HG02870 (cell line): ENCODE results near the gene FADS2.

ENCODE experiments used
- ATAC-seq: cut with Tn5 transposase; IDR thresholded peaks from one replicate; pipeline ENCODE4 v1.9.1; 2021; ENCODE audit warnings: mild to moderate bottlenecking, moderate library complexity; ENCODE audit not compliant: unreplicated experiment

Gene FADS2

DNA sequence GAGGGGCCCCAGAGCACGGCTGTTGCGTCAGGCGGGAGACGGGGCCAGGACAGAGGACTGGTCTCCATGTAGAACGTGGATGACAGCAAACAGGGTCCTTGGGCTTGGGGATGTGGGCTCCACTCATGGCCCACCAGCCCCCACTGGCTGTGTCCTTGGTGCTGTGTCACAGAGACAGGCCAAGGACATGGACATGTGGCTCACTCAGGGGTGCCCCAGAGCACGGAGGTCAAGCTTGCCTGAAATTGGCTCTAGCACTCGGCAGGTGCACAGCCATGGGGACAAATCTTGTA, 14.4 kb downstream of the FADS2 start:
- ATAC-seq = no peak

GRCh38 chr11:61844909-61845565, 16.9 kb downstream of the FADS2 start:
- ATAC-seq = no peak

GRCh38 chr11:61846362-61847020, 18.4 kb downstream of the FADS2 start:
- ATAC-seq = no peak

- no peak for ATAC-seq
Measured at GRCh38 chr11:61847914-61848581, 19.9 kb downstream of the FADS2 start.

DNA sequence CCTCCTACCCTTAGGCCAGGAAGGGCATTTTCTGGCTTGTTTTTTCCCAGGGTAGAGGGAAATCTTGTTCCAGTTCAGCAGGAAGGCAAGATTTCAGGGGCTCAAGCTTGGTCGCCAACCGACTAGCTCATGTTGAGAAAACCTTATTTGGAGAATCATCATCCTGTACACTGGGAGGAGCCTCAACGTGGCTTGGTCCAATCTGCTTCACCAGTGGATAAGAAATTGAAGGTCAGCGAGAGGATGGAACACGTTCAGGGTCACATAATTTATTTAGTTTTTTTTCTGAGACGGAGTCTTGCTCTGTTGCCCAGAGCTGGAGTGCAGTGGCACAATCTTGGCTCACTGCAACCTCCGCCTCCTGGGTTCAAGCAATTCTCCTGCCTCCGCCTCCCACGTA, 20.5 kb downstream of the FADS2 start:
- ATAC-seq = no peak

DNA sequence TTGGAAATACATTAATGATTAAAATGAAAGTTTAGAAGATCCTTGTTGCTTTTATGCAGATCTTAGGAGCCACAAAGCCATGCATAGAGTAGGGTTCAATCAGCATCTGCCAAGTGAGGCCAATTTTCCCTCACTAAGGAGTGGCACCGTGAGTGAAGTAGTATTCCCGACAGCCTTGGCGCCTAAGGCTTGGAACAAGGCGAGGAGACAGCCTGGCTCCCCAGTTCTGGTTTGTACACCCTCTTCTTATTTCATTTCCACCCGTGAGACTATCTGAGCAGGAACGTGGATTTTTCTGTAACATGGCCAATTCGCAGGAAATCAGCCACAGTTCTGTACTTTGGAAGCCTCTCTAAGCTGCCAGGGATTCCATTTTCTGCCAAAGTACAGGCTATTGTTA, 22.6 kb downstream of the FADS2 start:
- no peak for ATAC-seq

DNA sequence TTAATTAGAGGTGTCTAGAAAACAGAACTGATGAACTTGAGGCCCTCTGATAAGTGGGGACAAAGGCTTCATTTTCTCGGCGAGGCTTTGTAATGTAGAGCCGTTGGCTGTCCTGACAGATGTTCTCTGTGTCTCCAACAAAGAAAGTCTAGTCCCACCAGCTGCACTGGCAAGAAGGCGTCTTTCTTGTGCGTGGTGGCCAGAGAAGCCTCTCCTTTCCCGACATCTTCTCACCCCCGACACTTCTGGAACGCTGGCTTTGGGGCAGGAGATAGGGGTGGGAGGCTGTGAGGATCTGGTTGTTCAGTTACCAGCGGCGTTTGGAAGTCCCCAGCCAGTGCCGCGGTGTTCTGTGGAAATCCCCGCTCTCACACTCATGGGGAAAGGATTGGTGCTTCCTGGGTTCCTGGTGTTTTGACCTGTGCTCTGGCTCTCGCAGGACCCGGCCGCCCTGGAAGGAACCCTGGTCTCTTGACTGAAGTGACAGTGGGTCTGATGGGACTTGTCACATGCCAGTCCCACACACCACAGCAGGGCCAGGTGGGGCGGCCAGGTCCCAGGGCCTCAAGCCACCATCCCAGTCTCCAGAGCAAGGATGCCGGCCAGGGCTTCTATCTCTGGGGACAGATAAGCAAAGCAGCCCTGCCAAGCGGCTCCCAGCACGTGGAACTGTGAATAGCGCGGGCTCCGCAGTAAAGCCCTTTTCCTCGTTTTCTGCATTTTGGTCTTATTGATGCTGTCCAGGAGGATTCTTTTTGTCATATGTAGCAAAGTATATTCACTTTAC, 23.2 kb downstream of the FADS2 start:
- ATAC-seq = no peak

DNA sequence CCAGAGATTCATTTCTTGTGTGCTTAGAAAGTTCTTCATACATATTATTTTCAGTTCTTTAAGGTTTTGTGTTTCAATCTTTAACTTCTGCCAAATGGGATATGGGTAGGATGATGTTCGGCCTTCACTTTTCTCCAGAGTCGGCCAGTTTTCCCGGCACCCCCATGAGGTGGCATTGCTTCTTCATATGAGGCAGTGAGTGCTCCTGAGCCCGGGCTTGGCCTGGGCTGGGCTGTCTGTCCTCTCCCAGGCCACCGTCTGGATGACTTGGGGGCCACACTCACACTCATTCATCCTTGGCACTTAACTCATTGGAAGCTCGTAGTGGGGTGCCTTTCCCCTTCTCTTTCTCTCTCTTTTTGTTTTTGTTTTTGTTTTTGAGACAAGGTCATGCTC, 23.8 kb downstream of the FADS2 start:
- ATAC-seq = no peak

DNA sequence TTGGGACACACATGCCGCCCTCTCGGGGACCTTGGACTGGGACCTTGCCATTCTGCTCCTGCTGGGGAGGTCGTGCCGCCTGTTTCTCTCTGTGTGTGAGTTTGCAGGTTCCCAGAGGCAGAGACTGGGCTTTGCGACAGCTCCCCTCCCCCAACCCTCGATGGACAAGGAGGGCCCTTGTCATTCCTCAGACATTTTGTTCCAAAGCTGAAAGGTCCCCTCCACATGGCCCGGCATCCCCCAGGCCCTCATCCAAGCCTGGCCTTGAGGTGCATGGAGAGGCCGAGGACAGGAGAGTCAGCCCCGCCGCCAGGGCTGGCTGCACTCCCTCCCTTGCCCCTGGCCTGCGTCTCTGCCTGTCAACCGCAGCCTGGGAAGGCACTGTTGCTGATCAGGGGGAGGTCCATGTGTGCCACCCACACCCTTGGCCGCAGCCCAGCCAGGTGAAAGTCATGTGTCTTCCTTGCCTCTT, 25.6 kb downstream of the FADS2 start:
- no peak for ATAC-seq

- ATAC-seq = no peak
Measured at GRCh38 chr11:61854206-61854895, 26.3 kb downstream of the FADS2 start.

DNA sequence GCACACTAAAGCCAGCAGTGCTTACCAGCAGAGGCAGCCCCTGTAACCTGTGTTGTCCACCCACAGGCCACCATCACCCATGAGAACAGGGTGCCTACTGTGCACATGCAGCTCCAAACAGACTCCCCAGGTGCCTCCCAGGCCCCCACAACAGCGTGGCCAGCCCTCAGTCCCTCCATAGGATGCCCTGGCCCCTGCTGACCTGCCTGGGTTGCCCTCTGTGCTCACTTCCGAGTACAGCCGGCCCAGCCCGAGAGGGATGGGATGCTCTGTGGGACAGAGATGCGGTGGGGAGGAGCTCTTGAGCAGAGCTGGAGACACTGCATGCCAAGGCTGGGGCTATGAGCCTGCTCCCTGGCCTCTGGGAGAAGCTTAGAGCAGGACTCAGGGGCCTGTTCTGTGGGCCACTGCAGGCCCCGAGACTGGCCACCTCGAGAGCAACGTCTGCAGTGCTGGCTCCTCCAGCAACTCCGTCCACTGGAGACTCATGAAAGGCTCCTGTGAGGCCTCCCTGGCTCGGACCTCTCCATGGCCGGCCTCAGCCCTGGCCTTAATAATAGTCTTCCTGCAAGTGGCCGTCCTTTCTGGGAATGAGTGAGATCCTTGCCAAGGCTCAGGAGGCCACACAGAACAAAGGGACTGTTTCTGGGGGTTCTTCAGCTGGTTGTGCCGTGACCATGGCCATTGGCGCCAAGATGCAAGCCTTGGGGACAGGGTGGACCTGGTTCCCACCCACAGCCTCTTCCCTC, 27.0 kb downstream of the FADS2 start:
- no peak for ATAC-seq

GRCh38 chr11:61855939-61856680, 28.0 kb downstream of the FADS2 start:
- no peak for ATAC-seq

DNA sequence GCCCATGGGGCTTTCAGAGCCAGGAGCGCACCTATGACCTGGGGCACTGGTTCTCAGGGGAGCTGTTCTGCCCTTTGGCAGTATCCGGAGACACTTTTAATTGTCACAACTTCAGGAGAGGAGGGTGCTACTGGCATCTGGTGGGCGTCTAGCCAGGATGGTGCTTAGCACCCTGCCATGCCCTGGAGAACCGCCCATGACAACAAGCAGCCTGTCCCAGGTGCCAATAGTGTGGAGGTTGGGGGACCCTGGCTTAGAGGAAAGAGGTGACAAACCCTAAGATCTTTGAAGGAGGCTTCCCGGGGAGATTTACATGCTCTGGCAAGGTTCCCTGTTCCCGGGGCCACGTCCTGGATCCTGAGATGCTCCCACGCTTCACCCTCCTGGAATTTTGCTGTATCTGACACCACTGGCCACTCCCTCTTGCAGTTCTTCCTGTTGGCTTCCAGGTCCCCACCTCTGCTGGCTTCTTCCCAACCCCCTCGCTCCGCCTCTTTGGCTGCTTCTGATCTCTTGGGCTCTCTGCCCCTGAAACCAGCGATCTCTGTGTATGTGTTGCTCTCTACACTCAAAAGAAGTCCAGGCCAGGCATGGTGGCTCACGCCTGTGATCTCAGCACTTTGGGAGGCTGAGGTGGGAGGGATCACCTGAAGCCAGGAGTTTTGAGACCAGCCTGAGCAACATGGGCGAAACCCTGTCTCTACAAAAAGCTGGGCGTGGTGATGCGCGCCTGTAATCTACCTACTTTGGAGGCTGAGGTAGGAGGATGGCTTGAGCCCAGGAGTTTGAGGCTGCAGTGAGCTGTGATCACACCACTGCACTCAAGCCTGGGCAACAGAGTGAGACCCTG, 32.2 kb downstream of the FADS2 start:
- ATAC-seq = no peak

DNA sequence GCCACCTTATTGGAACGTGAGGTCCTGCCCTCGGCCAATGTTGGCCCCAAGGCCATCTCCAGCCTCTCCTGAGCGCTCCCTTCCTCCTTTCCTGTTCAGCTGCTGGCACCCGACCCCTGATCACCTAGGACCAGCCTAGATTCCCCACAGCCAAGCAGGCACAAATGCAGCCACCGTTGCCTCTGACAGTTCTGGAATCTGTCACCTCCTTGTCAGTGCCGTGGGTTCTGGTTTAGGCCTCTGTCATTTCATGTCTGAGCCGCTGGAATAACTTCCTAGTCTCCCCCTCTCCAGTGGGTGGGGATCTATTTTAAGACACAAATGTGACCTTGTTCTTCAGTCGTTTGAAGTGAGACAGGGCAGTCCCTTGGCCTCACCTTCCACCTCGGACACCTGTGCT, 33.5 kb downstream of the FADS2 start:
- ATAC-seq = no peak

DNA sequence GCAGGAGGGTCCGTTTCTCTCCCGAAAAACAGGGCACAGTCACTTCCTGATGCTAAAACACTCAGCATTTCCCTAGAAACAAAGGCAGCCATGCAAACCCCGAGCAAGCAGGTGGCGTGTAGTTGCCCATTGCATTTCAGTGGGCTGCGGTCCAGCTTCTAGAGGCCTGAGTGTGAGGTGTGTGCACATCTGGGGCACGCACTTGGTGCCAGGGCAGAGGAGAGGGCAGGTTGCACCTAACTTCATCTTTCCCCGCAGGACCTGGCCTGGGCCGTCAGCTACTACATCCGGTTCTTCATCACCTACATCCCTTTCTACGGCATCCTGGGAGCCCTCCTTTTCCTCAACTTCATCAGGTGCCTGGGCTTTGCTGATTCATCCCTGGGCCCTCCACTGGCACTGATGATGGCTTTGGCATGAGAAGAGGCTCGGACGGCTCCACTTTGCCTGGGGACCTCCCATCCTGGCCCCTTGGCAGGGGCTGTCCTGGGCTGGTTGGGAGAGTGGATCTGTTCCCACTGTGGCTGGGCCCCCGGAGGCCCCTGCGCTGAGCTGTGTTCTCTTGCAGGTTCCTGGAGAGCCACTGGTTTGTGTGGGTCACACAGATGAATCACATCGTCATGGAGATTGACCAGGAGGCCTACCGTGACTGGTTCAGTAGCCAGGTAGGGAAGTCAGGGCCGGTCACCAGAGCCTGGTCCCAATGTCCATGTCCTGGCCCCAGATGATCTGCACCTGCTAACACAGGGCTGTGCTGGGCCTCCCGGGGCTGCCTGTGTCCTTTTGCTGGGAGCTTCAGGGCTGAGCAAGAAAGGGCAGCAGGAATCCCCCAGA, 34.8 kb downstream of the FADS2 start:
- no peak for ATAC-seq

DNA sequence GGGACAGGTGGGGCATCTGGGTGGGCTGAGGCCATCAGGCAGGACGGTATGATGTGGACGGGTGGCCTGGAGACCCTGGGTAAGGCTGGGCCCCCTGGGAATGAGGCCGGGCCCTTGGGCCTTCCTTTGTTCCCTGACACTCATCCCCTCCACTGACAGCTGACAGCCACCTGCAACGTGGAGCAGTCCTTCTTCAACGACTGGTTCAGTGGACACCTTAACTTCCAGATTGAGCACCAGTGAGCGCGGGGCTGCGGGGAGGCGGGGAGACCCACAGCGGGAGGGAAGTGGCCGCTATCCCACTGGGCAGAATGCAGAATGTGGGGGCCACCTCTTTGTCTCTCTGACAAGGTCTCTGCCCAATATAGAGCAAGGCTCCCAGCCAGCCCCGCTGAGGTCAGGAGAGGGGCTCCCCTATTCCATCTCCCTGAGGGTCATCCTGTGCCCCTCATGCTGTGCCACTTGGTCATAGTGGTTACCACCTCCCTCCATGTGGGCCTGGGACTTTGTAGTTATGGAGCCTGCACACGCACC, 35.5 kb downstream of the FADS2 start:
- no peak for ATAC-seq
